Neutrophil (primary cell): Measurements from ENCODE around the gene THEMIS.

Source experiments
- H3K27ac ChIP-seq: fragments of 200-600 bp; sonication (generic); 2 replicates; pipeline ENCODE4 v1.5.1; 2016; ENCODE audit warnings: mild to moderate bottlenecking, moderate library complexity
- H3K27me3 ChIP-seq: fragments of 200-600 bp; sonication (generic); 2 replicates; pipeline ENCODE4 v1.6.0; 2016; ENCODE audit warnings: mild to moderate bottlenecking
- H3K36me3 ChIP-seq: fragments of 200-600 bp; sonication (generic); 2 replicates; pipeline ENCODE4 v1.5.1; 2017
- H3K4me1 ChIP-seq, 2 experiments: fragments of 200-600 bp in 1 of 2; sonication (generic) in 1 of 2; 1 replicate in 1 of 2; 2 replicates in 1 of 2; pipeline versions ENCODE4 v1.5.1 to v1.6.1; 2013 to 2016; ENCODE audit warnings: low read depth in 1 of 2, low read length in 1 of 2, mild to moderate bottlenecking in 1 of 2, moderate library complexity in 1 of 2; ENCODE audit not compliant: control insufficient read depth in 1 of 2, insufficient read depth in 1 of 2
- H3K4me3 ChIP-seq, 2 experiments: fragments of 200-600 bp in 1 of 2; sonication (generic) in 1 of 2; 1 replicate in 1 of 2; 2 replicates in 1 of 2; pipeline ENCODE4 v1.5.1; 2013 to 2016; ENCODE audit warnings: low read depth in 1 of 2, low read length in 1 of 2, mild to moderate bottlenecking in 1 of 2, moderate library complexity in 1 of 2
- H3K9me3 ChIP-seq: fragments of 200-600 bp; sonication (generic); 2 replicates; pipeline ENCODE4 v1.5.1; 2016
- CTCF ChIP-seq: fragments of 200-600 bp; sonication (generic); IDR thresholded peaks from 2 replicates; pipeline ENCODE4 v1.5.1; 2016; ENCODE audit warnings: antibody characterized with exemption

The THEMIS gene

DNA sequence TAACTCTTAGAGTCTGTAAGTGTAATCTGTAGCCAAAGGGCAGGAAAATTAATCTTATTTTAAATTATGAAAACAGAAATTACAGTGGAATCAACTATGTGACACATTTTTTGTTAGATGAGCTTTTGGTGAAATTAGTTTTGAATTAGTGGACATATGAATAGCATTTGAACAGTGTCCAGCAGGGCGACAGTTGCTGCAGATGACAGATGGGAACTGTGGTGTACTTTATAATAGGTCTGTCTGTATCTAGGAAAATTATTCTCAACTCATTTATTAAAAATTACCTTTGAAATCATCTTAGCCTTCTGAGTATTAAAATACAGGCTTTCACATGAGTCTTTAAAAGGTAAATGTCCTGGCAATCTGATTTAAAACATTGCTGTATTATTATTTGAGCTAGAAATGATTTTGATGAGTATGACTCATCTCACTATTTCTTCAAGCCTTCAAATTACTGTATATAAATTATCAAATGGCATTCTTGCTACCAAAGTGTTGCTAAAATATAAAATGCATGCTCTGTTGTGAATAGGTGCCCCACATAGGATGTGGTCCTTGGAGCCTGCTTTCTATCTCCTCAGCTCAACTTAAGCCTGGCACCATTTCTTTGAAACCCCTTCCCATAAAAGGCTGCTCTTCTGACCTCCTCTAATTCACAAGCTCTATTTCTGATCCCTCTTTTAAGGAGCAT lies 173.5 kb downstream of the THEMIS start:
- Histone ChIP-seq H3K27me3 (no peaks in the 10 kb centered on the region), H3K4me1 (no peaks in the 10 kb centered on the region), H3K27ac (no peak overlapping the region), H3K36me3 (no peaks in the 10 kb centered on the region), H3K4me3 (no peak overlapping the region), H3K9me3 (no peaks in the 10 kb centered on the region)
- TF ChIP-seq CTCF, result no peak

DNA sequence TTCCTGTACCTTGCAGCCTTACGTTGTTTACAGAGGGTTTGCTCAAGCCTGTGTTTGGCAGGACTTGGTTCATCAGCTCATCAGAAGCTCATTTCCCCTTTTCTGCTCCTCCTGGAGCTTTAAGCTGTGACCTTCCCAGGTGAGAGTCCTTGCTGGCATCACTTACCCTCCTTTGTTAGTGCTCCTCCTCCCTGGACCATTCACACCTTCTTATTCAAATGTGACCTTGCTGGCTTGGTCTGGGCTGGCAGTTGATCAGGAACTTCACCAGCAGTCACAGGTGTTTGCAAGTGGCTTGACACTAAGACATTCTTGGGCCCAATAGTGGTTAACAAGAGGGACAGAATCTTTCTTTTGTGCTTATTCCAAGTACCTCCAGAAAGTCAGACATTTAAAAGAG lies 175.0 kb downstream of the THEMIS start:
- H3K27me3 ChIP-seq, result no peaks in the 10 kb centered on the region
- H3K4me1 ChIP-seq, result no peaks in the 10 kb centered on the region
- H3K9me3 ChIP-seq, result no peaks in the 10 kb centered on the region
- H3K27ac ChIP-seq, result no peak overlapping the region
- TF ChIP-seq CTCF, result no peak
- H3K36me3 ChIP-seq, result no peaks in the 10 kb centered on the region
- H3K4me3 ChIP-seq, result no peak overlapping the region

GRCh38 chr6:127718694-127719093 lies 182.2 kb downstream of the THEMIS start:
- H3K36me3 ChIP-seq, result no peaks in the 10 kb centered on the region
- TF ChIP-seq CTCF, result no peak
- no peaks in the 10 kb centered on the region for H3K4me1 ChIP-seq
- no peaks in the 10 kb centered on the region for H3K27me3 ChIP-seq
- H3K9me3 ChIP-seq, result no peaks in the 10 kb centered on the region
- H3K4me3 ChIP-seq, result no peak overlapping the region
- no peak overlapping the region for H3K27ac ChIP-seq

DNA sequence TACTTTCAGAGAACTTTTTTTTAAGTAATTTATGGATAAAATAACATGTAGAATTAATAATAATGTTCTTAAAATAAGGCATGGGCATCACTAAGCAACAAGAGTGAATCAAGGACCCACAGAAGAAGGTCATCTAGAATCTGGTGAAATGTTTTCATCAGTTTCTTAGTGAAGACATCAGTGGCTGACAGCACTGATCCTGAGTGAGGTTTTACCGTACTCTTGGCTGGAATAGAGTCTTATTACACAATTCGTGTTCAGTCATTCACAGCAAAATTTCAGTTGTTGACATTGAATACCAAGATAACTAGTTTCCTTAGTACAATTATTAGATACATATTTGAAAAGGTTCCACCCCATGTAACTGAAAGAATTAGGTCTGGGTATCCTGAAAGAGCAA lies 183.5 kb downstream of the THEMIS start:
- Histone ChIP-seq H3K4me1 (no peaks in the 10 kb centered on the region), H3K4me3 (no peak overlapping the region), H3K27me3 (no peaks in the 10 kb centered on the region), H3K36me3 (no peaks in the 10 kb centered on the region), H3K9me3 (no peaks in the 10 kb centered on the region), H3K27ac (no peak overlapping the region)
- no peak for TF ChIP-seq CTCF

DNA sequence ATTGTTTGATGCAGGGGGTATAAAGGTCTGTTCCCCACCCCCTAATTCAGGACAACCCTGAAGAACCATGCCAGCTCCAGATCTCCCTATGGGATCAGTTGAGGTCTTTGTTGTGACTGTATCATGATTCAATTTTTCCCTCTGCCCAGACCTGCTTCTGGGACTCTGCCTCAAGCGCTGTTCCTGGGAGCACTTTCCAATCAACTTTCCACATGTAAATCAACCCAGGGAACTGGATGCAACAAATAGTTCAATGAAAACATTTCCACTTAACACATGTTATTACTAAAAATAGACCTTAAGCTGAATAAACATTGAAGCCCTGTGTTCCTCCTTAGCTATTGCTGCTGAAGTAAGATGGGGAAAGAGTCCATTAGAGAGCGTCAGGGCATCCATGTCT lies 184.4 kb downstream of the THEMIS start:
- no peak for TF ChIP-seq CTCF
- no peaks in the 10 kb centered on the region for H3K27me3 ChIP-seq
- no peaks in the 10 kb centered on the region for H3K36me3 ChIP-seq

More for the DNA sequence above, 184.4 kb downstream of the THEMIS start:
- Histone ChIP-seq H3K27ac (no peak overlapping the region), H3K4me1 (no peaks in the 10 kb centered on the region), H3K4me3 (no peak overlapping the region), H3K9me3 (no peaks in the 10 kb centered on the region)
